B cell (primary cell): ENCODE results near the gene STIM1. TPM values are rescaled to one million over a fixed set of nuclear protein-coding genes. Genes with fewer than 3 reads are reported as not detected.

Experiments
- ATAC-seq: fragments of 200-7000 bp; cut with Tn5 transposase; one replicate; pipeline ENCODE4 v1.10.0; 2021; ENCODE audit warnings: low read depth, mild to moderate bottlenecking, moderate number of reproducible peaks, moderate library complexity
- CTCF ChIA-PET: fragments of 350-600 bp; sonication (Branson Sonifier 250); formaldehyde crosslinking; loops from one replicate; lab custom pipeline; 2021; ENCODE audit warnings: antibody characterized with exemption, inconsistent platforms; lab: Charles Lee
- POLR2A ChIA-PET: fragments of 350-600 bp; sonication (Branson Sonifier 250); formaldehyde crosslinking; loops from one replicate; lab custom pipeline; 2021; ENCODE audit warnings: antibody characterized with exemption; lab: Charles Lee
- DNase-seq: peaks from one replicate; pipeline ENCODE4 v3.0.0; 2013
- H2AFZ ChIP-seq: 2 replicates; pipeline ENCODE4 v1.6.1; 2012; ENCODE audit warnings: mild to moderate bottlenecking, low read depth, low read length; ENCODE audit not compliant: insufficient read depth, poor library complexity, severe bottlenecking
- H3K27ac ChIP-seq, 2 donors: 1 replicate in 1 of 2; 2 replicates in 1 of 2; pipeline ENCODE4 v1.5.1; 2012 to 2013; ENCODE audit warnings: low read length in 2 of 2, mild to moderate bottlenecking in 2 of 2, moderate library complexity in 1 of 2
- H3K27me3 ChIP-seq, 4 experiments: fragments of 200-600 bp in 1 of 4; sonication (generic) in 1 of 4; replicated peaks in 1 of 4; 1 replicate in 2 of 4; 2 replicates in 2 of 4; pipeline versions ENCODE4 v1.6.1 to v1.7.0; 2013 to 2016; ENCODE audit warnings: low read length in 3 of 4, mild to moderate bottlenecking in 2 of 4, mixed read lengths in 1 of 4, moderate library complexity in 1 of 4; ENCODE audit not compliant: insufficient read depth in 4 of 4, control insufficient read depth in 3 of 4; ENCODE audit errors: control extremely low read depth in 1 of 4
- H3K36me3 ChIP-seq, 2 experiments: replicated peaks in 1 of 2; 1 replicate in 1 of 2; 2 replicates in 1 of 2; pipeline versions ENCODE4 v1.6.1 to v1.7.1; 2013; ENCODE audit warnings: low read length in 1 of 2; ENCODE audit not compliant: insufficient read depth in 2 of 2, control insufficient read depth in 1 of 2; ENCODE audit errors: control extremely low read depth in 1 of 2, extremely low read depth in 1 of 2
- H3K4me1 ChIP-seq, 2 donors: fragments of 200-600 bp in 1 of 2; sonication (generic) in 1 of 2; 1 replicate in 1 of 2; 2 replicates in 1 of 2; pipeline versions ENCODE4 v1.5.1 to v1.6.1; 2013 to 2017; ENCODE audit warnings: low read length in 2 of 2; ENCODE audit not compliant: control insufficient read depth in 2 of 2, insufficient read depth in 2 of 2
- H3K4me2 ChIP-seq: replicated peaks from 2 replicates; pipeline ENCODE3; 2012; ENCODE audit warnings: mild to moderate bottlenecking, low read depth, low read length; ENCODE audit not compliant: poor library complexity, severe bottlenecking
- H3K4me3 ChIP-seq, 5 experiments: fragments of 200-600 bp in 1 of 5; sonication (generic) in 1 of 5; 1 replicate in 3 of 5; 2 replicates in 2 of 5; pipeline versions ENCODE4 v1.5.1 to v1.7.0; 2011 to 2016; ENCODE audit warnings: low read length in 4 of 5, mild to moderate bottlenecking in 4 of 5, low read depth in 2 of 5, control low read depth in 1 of 5, moderate library complexity in 1 of 5; ENCODE audit not compliant: insufficient read depth in 1 of 5; ENCODE audit errors: control extremely low read depth in 1 of 5, extremely low read depth in 1 of 5
- H3K79me2 ChIP-seq: fragments of 200-600 bp; sonication (generic); one replicate; pipeline ENCODE4 v1.6.0; 2016; ENCODE audit warnings: low read length; ENCODE audit not compliant: control insufficient read depth, insufficient read depth
- H3K9ac ChIP-seq: fragments of 200-600 bp; sonication (generic); 2 replicates; pipeline ENCODE4 v1.6.1; 2017; ENCODE audit warnings: mild to moderate bottlenecking, low read length, moderate library complexity
- H3K9me3 ChIP-seq, 3 donors: one replicate each; pipeline versions ENCODE4 v1.6.1 to v1.7.1; 2013; ENCODE audit warnings: low read length in 2 of 3; ENCODE audit not compliant: control insufficient read depth in 2 of 3, insufficient read depth in 1 of 3; ENCODE audit errors: control extremely low read depth in 1 of 3
- H4K20me1 ChIP-seq: 2 replicates; pipeline ENCODE4 v1.6.0; 2012; ENCODE audit warnings: mild to moderate bottlenecking, low read length; ENCODE audit not compliant: insufficient read depth, control insufficient read depth, poor library complexity, severe bottlenecking
- H3K27ac Mint-ChIP-seq: one replicate; pipeline ENCODE4 v1.8.0; 2021; ENCODE audit warnings: mixed read lengths
- H3K27me3 Mint-ChIP-seq: one replicate; pipeline ENCODE4 v1.8.0; 2021; ENCODE audit warnings: mixed read lengths
- H3K4me1 Mint-ChIP-seq: one replicate; pipeline ENCODE4 v1.8.0; 2021; ENCODE audit warnings: mixed read lengths
- H3K4me3 Mint-ChIP-seq: one replicate; pipeline ENCODE4 v1.8.0; 2021; ENCODE audit warnings: mixed read lengths
- H3K9me3 Mint-ChIP-seq: one replicate; pipeline ENCODE4 v1.8.0; 2022; ENCODE audit warnings: mixed read lengths; ENCODE audit not compliant: insufficient read depth
- CTCF ChIP-seq: fragments of 200-600 bp; IDR thresholded peaks from one replicate; pipeline ENCODE4 v1.8.0; 2022; ENCODE audit warnings: antibody characterized with exemption, mild to moderate bottlenecking
- EZH2 ChIP-seq: IDR thresholded peaks from 2 replicates; pipeline ENCODE4 v1.6.1; 2012; ENCODE audit warnings: borderline replicate concordance, low read depth, mild to moderate bottlenecking, moderate library complexity, low read length; ENCODE audit not compliant: insufficient read depth, poor library complexity, severe bottlenecking
- WGBS: methylation state at CpG from one replicate; pipeline ENCODE4 v1.1.5; 2013; ENCODE audit warnings: missing lambda C conversion rate; ENCODE audit not compliant: insufficient coverage; 5-methylcytosine and 5-hydroxymethylcytosine counted together
- intact Hi-C: fragments of 100-400 bp; cut with micrococcal nuclease; formaldehyde crosslinking; loops from one replicate; pipeline ENCODE4 v1.10.0; 2022
- polyA plus RNA-seq: library from polyadenylated mRNA; depleted of rRNA; stranded (reverse); fragments of >200 nt; gene quantifications from 2 replicates; pipeline ENCODE4 v1.2.3, GENCODE V29; 2012
- total RNA-seq, 2 donors: library from RNA; stranded (reverse); fragments of 120-200 nt in 1 of 2; gene quantifications; 1 replicate in 1 of 2; 2 replicates in 1 of 2; pipeline versions ENCODE4 v1.2.3 to v1.2.4, GENCODE V29; 2013 to 2022

STIM1 gene
- total and polyA plus RNA-seq, 2 donors (not counting 1 experiment from before 2014, with no cell fraction given): 59.4 to 76.7 TPM

GRCh38 chr11:3903207-3903896, 47.9 kb downstream of the STIM1 start:
- Mint-ChIP-seq H3K9me3 (no peaks in the 10 kb centered on the region), H3K27ac (peak overlapping the region; percentile 77), H3K27me3 (no peaks in the 10 kb centered on the region), H3K4me1 (peaks cover 70% of the 10 kb centered on the region), H3K4me3 (peak overlapping the region; percentile 77)
- TF ChIP-seq EZH2 (no peak), CTCF (no peak)
- Histone ChIP-seq H3K27ac (peak overlapping the region in 1 of 2 donors; percentile 59), H3K9me3 (no peaks in the 10 kb centered on the region), H4K20me1 (peaks cover 19% of the 10 kb centered on the region), H2AFZ (no peak overlapping the region), H3K9ac (peak overlapping the region; percentile 19), H3K36me3 (no peaks in the 10 kb centered on the region), H3K79me2 (peaks cover 84% of the 10 kb centered on the region), H3K4me2 (peak overlapping the region; percentile 67), H3K4me3 (peak overlapping the region in 1 of 5 experiments; percentile 38), H3K27me3 (no peaks in the 10 kb centered on the region), H3K4me1 (peaks cover 61 to 67% of the 10 kb centered on the region in 2 donors)
- peak; percentile 78 for ATAC-seq
- DNase-seq: peak; percentile 55
- POLR2A ChIA-PET: interaction anchor here (0.6 to 3.2 kb wide), 8 partner anchors 9 to 62 kb away, joined by 3 to 17 read pairs (median 8); partner anchors contain the start of genes RHOG and STIM1
- WGBS: 83% methylated on average over 1 of the region's 1 CpG
- CTCF ChIA-PET: interaction anchor here (0.8 to 4.2 kb wide), 9 partner anchors 8 to 169 kb away, joined by 3 to 37 read pairs (median 4); partner anchors contain the start of gene STIM1
- intact Hi-C loops: loop anchor here (1.0 kb wide), 1 partner anchor 9 kb away; no protein-coding TSS in a partner anchor

- CTCF ChIA-PET: interaction anchor here (0.8 to 4.2 kb wide), 3 partner anchors 14 to 49 kb away, joined by 3 to 37 read pairs (median 5); partner anchors contain the start of gene STIM1
Observed at GRCh38 chr11:3904228-3904627, 48.8 kb downstream of the STIM1 start.

More at GRCh38 chr11:3904228-3904627, 48.8 kb downstream of the STIM1 start:
- H3K4me1 ChIP-seq: peaks cover 61 to 67% of the 10 kb centered on the region in 2 donors
- POLR2A ChIA-PET: interaction anchor here (0.8 to 3.2 kb wide), 4 partner anchors 15 to 49 kb away, joined by 3 to 17 read pairs (median 6); partner anchors contain the start of gene STIM1
- no peaks in the 10 kb centered on the region for H3K9me3 Mint-ChIP-seq
- DNase-seq (no peak), ATAC-seq (no peak)
- H3K4me2 ChIP-seq: peak overlapping the region; percentile 53
- H3K9ac ChIP-seq: no peak overlapping the region
- H3K4me1 Mint-ChIP-seq: peaks cover 73% of the 10 kb centered on the region
- H2AFZ ChIP-seq: no peak overlapping the region
- peak overlapping the region in 1 of 2 donors; percentile 46 for H3K27ac ChIP-seq
- H3K27me3 Mint-ChIP-seq: no peaks in the 10 kb centered on the region
- no peak overlapping the region for H3K4me3 ChIP-seq
- peak overlapping the region; percentile 37 for H3K27ac Mint-ChIP-seq
- no peaks in the 10 kb centered on the region for H3K27me3 ChIP-seq
- no peaks in the 10 kb centered on the region for H3K36me3 ChIP-seq
- peak overlapping the region; percentile 32 for H3K4me3 Mint-ChIP-seq
- WGBS: 95% methylated on average over 5 of the region's 5 CpGs
- peaks cover 92% of the 10 kb centered on the region for H3K79me2 ChIP-seq
- no peak for TF ChIP-seq CTCF
- H3K9me3 ChIP-seq: no peaks in the 10 kb centered on the region
- intact Hi-C loops: no loop called here
- H4K20me1 ChIP-seq: peaks cover 27% of the 10 kb centered on the region
